GM03348 (cell line): ENCODE measurements around the gene FLAD1.

Source experiments
- DNase-seq: peaks from one replicate; pipeline ENCODE4 v3.0.0; 2012; ENCODE audit warnings: low spot score

Gene FLAD1

DNA sequence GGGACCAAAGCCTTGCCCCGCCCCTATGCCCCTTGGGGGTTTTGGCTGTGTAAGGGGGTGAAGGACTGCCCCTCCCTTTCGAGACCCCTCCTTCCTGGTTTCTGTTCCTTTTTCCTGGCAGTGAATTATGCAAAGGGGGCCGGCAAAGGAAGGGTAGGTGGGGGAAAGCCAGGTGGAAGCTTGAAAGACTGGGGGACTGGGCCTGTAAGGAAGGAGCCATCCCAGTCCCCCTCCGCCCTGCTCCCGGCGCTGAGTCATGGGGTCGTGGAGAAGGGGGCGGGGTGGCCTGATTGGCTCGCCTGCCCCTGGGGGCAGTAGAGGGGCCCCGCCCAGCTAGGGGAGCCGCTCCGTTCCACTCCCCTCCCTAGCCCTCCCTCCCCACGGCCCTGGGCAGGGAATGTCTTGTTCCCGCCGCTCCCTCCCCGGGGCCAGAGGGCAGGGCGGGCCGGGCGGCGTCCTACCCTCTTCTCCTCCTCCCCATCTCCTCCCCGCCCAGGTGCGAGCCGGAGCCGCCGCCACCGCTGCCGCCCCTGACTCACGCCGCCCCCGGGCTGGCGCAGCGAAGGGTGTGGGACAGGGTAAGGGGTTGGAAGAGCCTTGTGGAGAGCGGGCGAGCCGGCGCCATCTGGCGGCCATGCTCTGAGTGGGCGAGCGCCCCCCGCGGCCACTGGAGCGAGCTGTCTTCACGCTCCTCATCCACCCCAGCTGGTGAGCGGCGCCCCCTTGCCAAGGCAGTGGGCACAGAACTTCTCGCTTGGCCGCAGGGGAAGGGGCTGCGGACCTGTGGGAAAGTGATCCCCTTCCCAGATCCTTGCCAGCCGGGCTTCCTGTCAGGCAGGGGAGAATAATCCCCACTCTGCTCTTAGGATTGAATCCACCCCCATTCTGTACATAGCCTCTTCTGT is 34.1 kb downstream of the FLAD1 start:
- peak; percentile 93 for DNase-seq

DNA sequence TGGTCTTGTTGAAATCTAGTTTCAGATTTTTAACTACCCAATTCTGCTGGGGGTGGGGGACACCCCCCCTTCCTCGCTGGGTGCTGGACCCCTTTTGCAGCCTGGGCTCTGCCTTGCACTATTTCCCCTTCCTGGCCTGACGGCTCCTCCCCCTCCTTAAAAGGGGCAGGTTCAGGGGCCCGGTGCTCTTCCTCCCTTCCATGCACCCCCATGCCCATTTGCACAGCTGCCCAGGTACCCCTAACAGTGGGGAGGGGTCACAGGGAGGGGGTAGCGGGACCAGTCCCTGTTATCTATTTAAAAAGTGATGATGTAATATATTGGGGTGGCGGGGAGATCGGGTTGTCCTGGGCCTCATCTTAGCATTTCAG is 34.8 kb downstream of the FLAD1 start:
- no peak for DNase-seq

DNA sequence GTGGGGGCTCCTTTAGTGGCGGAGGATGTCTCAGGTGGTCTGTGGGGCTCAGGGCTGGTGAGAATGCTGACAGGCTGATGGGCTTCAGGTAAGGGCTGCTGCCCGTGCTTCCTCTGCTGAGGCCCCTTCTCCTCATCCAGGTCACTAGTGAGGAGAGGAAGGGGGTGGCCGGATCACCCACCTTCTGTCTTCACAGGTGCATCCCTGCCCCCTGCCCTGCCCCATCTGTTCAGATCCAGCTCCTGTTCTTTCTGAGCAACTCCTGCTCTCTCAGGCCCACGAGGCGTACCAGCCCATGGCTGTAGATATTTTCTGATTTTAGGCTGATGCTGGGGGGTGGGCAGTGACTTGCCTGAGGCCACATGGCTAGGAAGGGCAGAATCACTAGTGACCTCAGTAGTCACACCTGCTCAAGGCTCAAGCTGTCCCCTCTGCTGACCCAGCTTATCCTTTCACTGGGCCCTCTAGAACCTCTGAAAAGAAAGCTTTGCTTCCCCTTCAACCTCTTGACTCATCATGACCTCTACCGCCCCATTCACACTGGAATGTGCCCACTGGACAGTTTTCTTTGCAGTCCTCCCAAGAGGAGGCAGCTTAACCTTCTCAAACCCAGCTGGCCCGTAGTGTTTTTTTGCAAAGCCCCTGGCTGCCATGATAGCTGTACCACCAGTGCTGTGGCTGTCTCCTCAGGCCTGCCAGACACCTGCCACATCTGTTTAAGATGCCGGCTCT is 35.6 kb downstream of the FLAD1 start:
- DNase-seq, result no peak

- no peak for DNase-seq
These were observed 36.5 kb downstream of the FLAD1 start for GRCh38 chr1:155019377-155020245.

GRCh38 chr1:155022136-155022926 is 39.2 kb downstream of the FLAD1 start:
- peak; percentile 34 for DNase-seq

DNA sequence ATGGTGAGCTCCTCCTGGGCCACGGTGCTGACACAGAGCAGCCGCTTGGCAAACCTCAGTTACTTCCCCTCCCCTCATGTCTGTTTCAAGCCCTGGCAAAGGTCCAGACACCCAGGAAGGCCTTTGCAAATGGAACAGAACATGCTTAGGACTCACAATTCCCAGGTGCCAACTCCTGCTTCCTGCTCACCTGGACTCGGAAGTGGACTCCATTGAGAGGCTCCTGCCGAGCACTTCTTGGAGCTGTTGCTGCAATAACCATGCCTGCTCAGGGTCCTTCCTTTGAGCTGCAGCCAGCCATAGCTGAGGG is 39.7 kb downstream of the FLAD1 start:
- no peak for DNase-seq

DNA sequence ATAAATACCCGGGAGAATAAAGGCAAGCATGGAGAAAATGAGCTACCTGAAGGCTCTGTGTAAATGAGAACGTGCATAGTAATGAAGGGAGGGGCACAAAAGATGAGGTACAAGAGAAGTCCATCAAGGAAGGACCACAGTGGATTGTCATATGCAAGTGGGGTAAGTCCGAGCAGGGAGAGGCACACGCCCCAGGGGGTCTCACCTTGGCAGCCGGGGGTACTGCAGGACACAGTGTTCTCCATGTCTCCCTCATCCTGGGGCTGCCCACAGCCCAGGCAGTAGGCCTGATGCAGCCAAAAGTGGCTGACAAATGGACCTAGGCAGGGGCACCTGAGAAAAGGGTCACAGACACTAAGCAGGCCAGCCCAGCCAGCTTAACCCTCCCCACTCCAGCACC is 40.5 kb downstream of the FLAD1 start:
- no peak for DNase-seq

GRCh38 chr1:155024315-155024714 is 41.2 kb downstream of the FLAD1 start:
- no peak for DNase-seq

DNA sequence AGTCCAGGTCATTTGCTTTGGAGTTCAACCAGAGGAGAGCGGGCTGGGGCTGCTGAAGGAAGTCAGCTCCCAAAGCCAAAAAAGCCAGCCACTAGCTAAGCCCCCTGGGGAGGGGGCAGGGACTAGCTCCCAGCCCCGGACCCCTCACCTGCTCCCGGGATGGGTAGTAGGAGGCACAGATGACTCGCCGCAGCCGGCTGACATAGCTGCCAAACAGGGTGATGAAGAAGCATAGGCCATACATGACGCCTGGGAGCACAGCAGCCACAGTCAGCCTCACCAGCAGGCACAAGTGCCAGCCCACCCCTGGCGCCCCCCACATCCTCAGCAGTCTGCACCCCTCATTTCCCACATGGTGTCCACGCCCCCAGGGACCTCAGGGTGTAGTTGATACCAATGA is 43.0 kb downstream of the FLAD1 start:
- DNase-seq, result no peak

- DNase-seq, result no peak
These were observed 43.4 kb downstream of the FLAD1 start for GRCh38 chr1:155026588-155026987.

DNA sequence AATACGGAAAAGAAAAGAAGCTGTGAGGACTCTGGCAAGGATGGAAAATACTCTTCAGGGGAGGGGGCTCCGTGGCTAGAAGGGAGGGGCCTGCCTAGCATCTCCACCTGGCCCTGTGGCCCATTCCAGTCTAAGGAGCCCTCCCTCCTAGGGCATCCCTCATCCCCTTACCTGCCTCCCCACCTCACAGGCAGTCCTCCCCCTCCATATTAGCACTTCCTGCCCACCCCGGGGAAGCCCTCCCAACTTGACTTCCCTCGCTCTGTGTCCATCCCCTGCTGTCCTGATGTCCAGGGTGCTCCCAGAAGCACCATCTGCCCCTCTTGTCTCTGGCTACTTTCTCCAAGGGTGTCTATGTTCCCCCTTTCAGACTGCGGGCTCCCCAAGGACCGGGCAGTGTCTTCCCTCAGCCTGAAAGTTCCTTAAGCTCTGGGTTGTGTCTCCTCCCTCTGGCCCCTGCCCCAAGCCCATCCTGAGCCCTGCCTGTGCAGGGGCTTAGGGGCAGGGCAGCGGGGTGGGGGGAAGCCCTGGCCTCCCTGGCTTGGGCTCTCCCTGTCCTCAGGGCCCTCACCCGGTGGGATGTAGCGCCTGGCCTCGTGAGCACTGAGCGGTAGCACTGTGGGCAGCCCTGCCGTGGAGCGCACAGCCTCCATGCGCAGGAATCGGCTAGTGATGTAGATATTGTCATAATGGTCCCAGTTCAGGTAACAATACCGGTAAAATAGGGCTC is 46.5 kb downstream of the FLAD1 start:
- no peak for DNase-seq

GRCh38 chr1:155030243-155030795 is 47.2 kb downstream of the FLAD1 start:
- no peak for DNase-seq

DNA sequence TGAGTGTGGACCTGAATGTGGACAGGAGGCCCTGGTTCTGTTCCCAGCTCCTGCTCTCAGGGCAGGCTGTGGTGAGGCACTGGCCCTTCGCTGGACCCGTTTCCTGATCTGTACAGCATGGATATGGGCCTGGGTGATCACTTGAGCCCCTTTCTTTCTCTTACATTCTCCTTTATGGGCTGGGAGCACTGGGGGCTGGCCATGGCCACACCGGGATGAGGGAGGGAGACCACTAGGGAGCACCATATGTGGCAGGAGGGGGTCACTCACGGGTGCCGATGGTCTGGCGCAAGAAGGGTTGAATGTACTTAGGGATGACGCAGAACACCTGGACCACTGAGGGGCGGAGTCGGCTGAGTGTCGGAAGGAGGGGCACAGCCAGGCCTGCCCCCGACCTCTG is 47.8 kb downstream of the FLAD1 start:
- no peak for DNase-seq

DNA sequence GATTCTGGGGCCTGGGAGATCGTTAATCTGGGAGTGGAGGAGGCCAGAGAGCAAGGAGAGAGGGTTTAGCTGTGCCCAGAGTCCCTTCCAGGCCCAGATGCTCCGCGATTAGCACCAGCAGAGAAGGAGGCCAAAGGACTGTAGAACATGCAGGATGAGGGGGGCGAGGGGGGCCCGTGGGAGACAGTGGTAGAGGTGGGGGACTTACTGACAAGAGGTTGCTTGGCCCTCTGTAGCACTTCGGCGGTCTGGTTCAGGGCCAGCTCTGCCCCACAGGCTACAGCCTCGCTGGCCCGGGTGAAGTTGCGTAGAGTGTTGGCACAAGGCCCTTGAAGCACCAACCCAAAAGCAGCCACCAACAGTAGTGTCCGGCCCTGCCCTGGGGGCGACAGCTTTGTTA is 49.7 kb downstream of the FLAD1 start:
- DNase-seq, result no peak

DNA sequence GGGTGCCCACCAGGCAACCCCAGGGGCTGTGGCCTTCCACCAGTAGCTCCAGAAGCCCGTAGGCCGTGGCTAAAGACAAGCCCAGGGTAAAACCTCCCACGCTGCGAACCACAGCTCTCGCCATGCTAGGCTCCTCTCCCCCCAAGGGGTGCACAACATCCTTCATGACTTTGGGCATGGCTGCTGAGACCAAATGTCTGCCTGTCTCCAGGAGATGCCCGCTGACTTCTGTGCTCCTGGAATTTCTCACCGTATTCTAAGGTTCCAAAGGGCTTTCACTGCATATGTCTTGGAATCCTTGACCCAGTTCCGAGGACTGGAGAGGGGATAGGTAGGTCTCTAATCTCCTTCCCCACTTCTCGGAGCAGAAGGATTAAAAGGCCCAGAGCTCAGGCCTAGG is 50.4 kb downstream of the FLAD1 start, which contains the start of the genes DCST1 and DCST2:
TSS of gene DCST1 (plus strand) at position 301 of the 400 bp plus-strand sequence. CDS start 213 bp downstream, outside the sequence.
TSS of gene DCST2 (minus strand) at position 258 of the 400 bp plus-strand sequence. CDS start at position 178, 80 bp downstream.
- DNase-seq, result no peak

GRCh38 chr1:155034318-155035208 is 51.4 kb downstream of the FLAD1 start:
- DNase-seq, result no peak

DNA sequence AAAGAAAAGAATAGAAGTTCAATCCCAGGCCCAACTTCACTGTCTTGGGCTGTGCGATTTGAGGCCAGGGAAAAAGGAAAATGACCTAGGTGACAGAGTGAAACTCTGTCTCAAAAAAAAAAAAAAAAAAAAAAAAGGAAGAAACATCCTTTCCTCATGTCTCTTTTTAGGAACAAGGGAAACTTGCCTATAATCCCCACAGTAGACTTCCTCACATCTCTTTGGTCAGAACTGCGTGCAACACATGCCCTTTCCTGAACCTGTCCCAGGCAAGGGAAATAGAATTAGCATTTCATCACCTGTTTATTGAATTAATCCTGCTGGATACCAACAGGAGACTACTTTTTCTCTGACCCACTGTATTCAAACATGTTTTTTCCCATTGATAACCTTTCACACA is 52.8 kb downstream of the FLAD1 start:
- DNase-seq, result no peak

DNA sequence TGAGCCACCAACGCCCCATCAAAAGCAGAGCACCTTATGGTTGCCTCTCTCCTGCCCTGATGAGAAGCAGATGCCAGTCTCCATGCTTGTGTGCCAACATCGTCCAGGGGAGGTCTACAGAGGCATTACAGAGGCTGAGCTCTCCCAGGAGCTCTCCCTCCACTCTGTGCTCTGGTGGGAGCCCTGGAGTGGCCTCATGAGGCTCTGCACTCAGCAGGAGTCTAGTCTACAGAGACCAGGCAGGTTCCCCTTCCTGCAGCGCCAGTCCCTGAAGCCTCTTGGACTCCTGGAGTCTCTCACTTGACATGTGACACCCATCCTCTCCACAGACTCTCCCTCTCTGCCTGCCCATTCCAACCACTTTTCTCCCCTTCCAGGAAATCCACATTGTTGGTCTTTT is 53.9 kb downstream of the FLAD1 start:
- DNase-seq, result no peak

DNA sequence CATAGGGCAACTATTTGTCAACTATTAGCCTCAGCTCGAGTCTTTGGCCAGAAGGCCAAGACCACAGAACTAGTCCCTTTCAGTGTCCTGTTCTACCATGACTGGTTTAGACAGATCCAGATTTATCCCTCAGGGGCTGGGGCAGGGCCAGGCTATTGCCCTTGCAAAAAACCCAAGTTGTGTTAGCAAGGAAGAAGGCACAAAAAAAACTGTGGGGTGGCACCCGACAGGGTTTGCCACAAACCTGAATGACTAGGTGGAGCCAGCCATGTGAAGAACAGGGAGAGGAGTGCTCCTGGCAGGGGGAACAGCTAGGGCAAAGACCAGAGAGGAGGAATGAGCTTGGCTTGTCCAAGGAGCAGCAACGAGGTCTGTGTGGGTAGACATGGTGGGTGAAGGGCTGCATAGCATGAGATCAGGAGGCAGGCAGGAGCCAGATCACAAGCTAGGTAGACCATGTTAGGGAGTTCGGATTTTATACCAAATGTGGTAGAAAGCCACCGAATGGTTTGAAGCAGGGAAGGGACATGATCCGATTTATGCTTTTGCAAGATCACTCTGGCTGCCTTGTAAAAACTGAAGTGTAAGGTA is 54.8 kb downstream of the FLAD1 start:
- no peak for DNase-seq
